Measurements from ENCODE around the gene GSE1.
"Not testable (repeated sequence)": the region's sequence is repeated elsewhere in the genome, so short reads cannot be mapped to it uniquely, and the experiment has no call there.

Gene GSE1

DNA sequence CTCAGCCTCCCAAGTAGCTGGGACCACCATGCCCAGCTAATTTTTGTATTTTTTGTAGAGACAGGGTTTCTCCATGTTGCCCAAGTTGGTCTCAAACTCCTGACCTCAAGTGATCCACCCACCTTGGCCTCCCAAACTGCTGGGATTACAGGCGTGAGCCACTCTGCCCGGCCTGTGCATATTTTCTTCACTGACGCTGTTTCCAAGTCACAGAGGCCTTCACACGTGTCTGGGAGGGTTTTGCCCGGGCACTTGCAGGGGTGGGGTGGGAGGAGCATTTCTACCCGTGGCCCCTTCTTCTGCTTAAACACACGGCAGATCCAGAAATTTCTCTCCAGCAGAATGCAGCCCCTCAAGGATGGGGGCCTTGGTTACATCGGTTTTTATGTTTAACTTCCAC lies 20.8 kb upstream of the GSE1 start:
- not testable (repeated sequence) for DNase-seq

DNA sequence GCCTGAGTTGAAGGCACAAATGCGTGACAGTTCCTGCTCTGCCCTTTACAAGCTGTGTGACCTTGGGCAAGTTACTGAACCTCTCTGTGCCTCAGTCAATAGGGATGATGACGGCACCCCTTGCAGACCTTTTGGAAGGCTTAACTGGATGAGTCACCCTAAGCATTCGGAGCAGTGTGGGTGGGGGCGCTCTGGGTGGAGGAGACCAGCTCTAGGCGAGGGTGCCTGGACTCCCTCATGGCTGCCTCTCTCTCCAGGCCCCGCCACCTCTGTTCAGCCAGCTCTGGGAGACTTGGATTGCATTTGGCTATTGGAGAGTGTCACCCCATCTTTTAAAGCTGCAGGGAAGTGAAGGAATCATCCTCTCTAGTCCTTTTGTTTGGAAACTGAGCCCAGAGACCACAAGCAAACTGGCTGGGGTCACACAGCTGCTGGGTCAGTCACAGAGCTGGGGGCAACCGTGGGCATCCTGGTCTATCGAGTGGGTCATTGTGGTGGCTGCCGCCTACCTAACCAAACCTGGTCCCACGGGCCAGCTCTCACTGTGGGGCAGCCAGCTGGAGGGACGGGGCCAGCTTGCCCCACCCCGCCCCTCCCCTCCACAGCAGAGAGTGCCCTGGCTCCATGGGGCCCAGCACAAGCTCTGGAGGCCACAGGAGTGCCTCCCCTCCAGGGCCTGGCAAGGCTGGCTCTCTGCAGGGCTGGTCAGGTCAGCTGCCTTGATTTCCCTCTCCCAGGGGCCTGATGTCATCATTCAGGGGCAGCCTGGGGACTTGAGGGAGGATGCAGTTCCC lies 20.2 kb upstream of the GSE1 start:
- DNase-seq = no peak

DNA sequence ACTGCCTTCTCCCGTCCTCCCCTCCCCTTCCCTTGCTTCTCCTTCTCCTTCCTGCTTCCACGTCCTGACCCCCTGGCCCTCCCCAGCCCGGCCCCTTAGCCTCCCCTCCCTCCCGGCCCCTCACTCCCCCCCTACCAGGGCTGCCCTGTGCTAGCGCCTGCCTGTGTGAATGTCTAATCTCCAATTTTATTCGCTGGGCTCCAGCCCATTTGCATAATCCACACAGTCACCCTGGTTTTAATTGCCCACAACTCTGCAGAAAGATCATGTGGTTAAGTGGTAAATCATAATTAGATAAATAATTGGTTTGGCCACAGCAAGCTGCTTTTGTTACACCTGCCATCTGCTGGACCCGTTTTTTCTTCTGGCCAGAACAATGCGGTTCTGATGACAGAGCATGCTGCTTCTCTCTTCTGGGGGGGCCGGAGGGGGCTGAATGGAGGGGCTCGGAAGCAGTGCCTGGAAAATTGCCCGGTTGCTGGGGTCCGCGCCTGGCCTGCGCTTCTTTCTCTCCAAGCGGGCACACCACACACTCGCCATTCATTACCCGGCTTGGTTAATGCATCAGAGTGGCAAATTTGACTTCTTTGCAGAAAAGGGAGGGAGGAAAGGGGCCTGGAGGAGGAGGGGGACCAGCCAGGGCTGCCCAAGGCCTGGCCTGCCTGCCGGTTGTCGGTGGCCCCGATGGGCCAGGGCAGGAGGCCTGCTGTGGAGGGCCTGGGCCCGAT lies 19.5 kb upstream of the GSE1 start:
- no peak for DNase-seq

DNA sequence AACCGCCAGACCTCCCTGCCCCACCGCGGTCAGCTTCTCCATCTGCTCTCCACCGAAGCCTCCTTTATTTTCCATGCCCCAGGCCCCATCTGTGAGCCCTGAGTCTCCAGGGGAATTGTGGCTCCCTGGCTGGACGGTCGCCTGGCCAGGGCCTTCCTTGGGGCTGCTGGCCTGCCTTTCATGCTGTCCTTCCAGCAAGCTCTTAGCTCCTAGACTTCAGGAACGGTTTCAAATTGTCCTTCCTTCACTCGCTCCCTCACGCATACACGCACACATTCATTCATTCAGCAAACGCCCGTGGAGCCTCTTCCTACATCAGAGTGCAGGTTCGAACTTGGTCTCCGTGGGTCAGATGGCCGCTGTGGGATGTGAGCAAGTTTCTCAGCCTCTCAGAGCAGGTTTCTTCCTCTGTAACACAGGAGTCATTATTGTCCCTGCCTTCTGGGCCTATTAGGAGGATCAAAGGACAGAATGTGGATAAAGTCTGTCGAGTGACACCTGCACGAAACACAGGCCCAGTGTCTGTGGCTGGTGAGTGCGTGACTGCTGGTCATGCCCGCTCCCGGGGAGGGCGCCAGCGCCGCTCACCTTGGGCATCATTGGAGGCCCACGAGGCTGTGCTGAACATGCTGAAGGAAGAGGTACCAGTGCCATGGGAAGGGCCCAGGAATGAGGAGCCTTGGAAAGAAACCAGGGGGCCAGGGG lies 18.7 kb upstream of the GSE1 start:
- DNase-seq = no peak

DNA sequence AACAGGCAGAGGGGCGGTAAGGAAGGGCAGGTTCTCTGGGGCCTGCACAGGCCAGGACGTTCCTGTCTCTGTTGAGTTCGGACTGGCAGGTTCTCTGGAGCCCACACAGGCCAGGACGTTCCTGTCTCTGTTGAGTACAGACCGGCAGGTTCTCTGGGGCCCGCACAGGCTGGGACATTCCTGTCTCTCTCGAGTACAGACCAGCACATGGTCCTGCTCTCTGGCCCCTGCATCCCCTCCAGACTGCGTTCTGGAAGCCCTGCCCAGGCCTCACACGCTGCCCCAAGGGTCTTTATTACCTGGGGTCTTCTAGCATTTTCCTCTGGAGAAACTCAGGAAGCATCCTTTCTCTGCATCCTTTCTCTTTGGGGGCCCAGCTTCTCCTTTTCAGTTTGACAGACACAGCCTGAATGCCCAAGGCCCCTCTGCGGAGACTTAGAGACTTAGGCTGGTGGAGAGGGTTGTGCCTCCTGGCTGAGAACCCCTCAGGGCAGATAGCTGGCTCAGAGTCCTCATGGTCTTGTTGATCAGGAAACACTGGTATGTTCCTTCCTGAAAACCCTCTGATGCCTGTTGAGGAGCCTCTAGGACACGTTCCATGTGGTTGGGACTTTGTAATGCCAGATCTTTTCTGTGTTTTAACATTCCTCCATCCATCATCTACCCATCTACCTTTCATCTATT lies 18.0 kb upstream of the GSE1 start:
- DNase-seq = no peak

DNA sequence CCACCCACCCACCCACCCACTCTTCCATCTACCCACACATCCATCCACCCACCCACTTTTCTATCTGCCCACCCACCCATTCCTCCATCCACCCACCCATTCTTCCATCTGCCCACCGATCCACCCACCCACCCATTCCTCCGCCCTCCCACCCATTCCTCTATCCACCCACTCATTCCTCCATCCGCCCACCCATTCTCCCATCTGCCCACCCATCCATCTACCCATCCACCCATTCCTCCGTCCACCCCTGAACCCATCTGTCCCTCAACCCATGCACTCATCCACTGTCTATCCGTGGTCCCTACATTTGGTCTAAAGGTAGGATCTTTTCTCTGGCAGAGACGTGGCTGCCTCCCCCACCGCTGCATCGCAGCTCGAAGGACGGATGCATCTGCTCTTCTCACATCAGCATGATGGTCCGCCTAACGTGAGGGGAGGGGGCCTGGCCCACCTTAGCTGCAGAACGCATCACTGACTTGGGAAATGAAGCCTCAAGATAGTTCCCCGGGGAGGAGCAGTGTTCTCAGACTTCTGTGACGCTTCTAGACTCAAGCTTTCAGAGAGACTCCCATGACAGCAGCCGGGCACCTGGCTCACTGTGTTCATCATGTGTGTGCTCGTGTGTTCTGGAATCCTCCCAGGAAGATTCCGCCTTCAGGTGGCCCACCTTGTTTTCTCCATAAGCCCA lies 17.2 kb upstream of the GSE1 start:
- no peak for DNase-seq

DNA sequence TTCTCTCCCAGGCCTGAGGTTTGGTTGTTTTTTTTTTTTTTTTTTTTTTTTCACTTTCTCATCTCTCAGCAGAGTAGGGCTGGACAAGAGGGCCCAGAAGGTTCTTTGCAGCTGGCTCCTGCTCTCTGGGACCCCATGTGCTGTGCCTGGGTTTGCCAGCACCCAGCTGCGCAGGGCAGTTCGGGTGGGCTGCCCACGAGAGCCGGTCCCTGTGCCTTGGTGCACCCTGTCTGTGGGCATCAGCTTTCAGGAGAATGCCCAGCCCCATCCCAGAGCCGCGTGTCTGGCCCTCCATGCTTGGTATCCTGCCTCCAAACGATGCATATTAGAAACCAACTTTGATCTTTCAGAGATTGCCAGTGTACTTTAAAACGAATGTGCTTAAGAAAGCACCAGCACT lies 15.0 kb upstream of the GSE1 start:
- no peak for DNase-seq

DNA sequence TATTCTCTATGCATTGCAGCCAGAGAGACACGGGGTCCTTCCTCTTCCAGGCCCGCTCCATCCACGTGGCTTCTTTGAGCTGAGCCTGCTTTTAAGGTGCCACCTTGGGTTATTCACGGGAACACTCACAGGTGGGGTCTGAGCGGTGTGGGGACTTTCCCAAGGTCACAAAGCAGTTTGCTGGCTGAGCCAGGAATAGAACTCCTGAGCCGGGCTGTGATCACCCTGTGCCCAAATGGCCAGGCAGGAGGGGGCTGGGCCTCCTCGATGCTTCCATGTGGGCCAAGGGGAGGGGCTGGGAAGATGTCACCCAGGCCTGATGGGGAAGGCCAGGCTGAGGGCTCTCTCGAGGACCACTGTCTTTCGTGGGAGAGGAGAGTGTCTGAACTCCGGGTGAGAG lies 13.0 kb upstream of the GSE1 start:
- no peak for DNase-seq

DNA sequence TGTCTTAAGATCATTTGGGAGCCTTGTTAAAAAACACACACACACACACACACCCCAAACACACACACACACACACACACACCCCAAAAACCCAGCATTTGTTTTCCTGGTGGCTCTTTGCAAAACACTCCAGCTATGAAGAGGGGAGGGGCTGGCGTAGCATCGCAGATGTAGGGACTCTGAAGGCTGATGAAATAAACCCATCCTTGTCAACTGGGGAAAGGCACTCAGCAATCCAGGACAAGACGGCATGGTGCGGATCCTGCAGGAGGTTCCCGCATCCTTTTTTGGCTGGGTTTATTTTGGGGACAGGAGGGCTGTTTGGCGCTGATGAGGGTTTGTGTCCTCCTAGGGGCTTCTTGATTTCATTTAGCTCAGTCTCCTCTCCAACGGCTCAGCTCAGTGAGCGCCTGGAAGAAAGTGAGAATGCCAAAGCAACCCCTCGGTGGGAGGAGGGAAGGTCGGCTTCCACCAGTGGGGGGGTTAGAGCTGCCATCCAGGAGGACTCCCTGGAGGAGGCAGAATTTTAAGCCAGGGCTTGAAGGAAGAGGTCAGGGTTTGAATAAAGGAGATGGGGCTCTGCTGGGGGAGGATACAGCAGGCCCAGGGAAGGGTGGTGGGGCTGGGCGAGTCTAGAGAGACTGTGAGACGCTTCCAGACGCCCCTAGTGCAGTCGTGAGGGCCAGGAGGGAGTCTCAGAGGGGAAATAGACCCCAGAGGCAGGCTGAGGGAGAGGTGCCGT lies 12.4 kb upstream of the GSE1 start:
- DNase-seq = no peak

DNA sequence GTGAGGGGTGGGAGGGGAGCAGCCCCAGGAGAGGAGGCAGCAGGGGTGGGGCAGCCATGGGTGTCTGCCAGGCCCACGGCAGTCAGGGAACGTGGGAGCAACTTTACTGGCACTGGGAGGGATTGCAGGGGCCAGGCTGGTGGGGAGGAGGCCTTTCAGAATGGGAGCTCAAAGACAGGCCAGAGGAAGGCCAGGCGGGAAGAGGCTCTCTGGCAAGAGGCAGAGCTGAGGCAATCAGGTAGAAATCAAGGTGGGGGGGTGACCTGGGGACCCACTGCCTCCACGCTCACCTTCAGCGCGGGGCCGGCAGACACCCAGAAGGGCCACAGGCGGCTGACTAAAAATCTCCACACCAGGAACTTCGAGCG lies 11.9 kb upstream of the GSE1 start:
- no peak for DNase-seq

DNA sequence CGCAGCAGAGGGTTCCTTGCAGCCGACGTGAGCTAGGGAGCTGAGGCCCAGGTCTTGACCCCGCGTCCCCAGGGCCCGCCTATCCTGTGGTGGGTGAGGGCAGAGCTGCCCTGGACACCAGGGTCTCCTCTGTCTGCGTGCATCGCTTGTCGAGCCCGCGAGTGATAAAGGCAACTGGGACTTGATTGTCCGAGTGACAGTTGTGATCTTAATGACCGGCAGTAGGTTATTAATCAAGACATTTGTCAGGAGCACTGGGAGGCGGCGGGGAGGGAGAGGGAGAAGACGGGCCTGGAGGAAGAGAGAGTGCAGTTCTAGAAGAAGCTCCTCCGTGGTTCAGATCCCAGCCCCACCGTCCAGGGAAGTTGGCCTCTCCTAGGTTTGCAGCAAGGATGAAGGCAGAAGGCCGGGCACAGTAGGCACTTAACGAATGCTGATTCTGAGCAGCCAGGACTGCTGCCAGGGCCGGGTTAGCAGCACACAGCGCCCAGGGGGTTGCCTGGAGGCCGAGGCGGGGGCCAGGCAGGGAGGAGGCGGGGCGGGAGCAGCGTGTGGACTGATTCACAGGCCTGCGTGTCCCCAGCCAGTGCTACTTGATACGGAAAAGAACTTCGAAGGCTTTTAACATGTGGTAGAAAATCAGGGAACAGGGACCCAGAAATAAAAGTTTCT lies 11.3 kb upstream of the GSE1 start:
- DNase-seq = no peak

DNA sequence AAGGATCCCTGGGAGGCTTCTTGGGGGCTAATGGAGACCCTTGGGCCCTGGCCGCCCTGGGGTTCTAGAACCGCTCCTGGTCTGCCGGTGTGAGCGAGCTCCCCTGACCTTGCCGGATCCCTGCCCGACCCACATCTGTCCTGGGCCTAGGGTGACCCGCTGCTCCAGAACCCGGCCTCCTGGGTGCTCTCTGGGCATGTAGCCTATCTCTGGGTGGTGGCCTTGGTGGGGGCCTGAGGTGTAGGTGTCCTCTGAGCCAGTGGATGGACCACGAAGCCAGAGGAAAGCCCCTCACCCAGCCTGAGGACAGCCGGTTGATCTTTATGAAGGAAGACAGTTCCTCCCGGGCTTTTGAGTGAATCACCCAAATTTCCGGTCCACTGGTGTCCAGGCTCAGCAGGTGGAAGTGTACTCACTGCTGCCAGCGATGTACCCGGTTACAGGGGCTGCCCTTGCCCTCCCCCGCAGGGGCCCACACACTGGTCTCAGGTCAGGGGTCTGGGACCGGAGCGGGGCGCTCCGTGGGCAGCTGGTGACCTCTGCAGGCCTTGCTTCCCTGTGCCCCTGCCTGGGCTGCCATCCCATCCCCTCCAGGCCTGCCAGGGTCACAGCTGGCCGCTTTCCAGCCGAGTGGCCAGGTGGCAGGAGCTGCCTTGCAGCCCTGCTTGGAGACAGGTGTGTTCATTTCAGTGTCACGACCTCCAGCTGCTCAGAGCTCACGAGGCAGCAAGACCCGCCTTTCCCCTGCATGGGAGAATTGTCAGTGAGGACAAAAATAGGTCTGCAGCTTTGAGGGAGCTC lies 10.5 kb upstream of the GSE1 start:
- DNase-seq = no peak

DNA sequence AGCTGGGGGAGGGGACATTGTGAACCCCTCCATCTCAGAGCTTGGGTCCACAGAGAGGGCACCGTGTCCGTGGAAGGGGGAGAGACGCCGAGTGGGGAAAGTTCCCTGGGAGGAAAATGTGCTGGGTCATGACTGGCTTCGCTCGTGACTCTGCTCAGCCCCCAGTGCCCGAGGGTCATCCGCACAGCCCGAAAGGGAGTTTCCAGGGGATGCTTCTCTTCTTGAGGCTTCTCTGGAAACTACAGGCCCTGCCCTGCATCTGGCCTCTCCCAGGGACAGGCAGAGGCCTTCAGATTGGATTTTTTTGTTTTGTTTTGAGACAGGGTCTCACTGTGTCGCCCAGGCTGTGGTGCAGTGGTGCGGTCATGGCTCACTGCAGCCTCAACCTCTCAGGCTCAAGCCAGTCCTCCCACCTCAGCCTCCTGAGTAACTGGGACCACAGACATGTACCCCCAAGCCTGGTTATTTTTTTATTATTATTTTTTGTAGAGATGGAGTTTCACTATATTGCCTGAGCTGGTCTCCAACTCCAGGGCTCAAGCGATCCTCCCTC lies 9.8 kb upstream of the GSE1 start:
- DNase-seq = no peak

DNA sequence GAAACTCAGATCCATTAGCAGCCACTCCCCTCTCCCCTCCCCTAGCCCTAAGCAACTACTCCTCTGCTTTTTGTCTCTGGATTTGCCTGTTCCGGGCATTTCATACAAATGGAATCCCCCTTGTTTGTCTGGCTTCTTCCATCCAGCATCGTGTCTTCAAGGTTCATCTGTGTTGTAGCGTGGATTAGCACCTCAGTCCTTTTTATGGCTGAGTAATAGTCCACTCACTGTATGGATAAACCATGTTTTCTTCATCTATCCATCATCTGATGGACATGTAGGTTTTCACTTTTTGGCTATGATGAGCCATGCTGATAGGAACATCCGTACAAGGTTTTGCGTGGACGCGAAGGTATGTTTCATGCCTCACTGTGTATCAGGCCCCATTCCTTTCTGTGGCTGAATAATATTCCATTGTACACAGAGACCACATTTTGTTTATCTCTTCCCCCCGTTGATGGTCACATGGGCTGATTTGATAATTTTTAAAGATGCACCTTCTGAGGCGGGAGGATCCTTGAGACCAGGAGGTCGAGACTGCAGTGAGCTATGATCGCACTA lies 8.9 kb upstream of the GSE1 start:
- no peak for DNase-seq

DNA sequence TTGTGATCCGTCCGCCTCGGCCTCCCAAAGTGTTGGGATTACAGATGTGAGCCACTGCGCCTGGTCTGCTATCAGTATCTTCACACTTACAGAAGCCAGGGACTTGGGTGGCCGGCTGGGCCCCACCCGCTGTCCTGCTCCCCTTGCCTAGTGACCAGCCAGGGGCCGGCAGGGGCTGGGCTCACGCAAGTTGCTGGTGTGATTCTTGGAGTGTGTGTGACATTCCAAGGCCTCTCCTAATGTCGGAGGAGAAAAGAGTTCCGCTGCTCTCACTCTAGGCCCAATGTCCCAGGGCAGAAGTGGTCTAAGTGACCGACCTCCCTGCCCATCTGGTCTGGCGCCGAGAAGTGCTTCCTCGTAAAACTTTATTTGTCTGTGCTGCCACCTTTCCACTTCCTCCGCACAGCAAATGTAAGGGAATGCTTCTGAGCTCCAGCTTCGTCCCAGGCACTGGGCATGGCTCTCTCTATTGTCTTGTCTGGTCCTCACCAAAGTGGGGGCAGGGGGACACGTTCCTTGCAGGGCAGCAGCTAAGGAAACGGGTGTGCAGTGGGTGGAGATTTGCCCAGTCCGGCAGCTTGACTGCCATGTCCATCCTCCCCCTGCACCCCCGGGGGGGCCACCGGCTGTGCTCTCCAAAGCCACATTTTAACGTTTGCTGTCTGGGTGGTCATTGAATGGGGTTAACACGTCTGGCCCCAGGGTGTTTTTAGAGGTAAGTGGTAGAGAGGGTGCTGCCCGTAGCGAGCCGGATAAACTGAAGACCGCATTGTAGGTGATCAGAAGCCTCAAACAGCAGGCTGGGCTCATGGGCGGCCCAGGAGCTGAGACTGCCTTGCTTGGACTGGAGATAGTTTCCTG lies 7.8 kb upstream of the GSE1 start:
- DNase-seq = no peak

DNA sequence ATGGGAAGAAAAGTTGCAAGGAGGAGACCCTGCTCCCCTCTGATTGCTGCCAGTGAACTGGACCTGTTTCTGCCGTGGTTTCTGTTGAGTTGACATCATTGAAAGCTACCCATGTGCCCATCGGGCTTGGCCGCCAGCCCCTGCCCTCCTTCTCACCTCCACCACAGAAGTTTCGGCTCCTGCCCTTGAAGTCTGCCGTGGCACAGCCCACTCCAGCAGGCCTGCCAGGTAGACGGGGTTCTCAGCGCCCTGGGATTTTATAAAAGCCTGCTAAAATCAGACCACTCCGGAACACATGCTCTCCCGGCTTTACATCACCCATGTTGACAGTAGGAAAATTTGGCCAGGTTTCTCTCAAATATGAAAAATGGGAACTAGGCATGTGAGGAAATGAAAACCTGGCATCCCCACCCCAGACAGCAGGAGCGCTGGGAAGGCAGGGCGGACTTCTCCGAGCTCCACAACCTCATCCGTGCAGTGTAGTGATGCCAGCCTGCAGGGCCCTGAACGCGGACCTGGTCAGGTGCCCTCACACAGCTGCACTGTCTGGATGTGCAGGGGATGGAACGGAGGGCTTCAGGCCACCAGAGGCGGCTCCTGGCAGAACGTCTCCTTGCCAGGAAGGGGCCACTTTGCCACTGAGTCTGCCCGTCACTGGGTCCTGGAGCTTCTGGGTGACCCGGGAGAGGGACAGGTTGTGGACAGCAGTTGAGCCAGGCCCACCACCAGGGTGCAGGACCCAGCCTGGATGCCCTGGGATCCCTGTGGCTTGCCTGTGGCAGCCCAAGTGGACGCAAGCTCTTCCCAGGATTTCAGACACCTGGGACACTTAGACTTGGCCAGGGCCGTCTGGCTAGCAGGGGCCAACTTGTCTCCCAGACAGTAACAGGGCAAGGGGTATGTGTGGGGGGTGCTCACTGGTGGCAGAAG lies 6.9 kb upstream of the GSE1 start:
- DNase-seq = no peak

DNA sequence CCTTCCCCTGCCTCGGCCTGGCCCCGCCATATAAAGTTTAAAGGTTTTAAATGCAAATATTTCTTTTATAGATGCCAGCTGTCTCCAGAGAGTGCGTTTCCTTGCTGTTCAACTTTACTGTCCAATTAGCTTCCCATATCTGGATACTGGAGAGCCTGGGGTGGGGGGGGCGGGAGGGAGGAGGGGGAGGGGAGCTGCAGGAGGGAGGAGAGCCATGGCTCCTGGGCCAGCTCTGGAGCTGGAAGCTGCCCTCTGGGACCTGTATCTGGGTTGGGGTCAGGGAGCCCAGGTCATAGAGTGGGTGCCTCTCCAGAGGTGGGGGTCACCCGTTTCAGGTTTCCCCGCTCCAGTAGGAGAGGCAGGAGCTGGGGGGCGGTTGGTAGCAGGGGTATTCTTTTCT lies 6.2 kb upstream of the GSE1 start:
- DNase-seq = no peak

DNA sequence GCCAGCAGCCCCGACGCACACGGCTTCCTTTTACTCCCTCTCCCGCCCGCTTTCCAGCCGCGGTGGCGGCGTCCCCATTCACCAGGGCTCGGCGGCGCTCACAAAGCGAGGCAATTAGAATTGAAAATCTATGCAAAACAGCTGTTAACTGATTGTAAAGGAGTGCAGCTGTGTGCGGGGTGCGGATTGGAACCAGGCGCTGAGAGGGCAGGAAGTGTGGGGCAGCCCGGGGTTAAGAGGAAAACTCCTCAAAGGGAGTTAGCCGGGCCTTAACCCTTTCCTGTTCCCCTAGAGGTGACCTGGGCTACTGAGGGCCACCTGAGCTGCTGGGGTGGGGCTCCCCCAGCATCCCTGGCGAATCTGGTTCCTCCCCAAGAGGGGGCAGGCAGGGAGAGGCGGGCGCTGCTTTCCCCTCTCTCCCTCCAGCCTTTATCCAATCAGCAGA lies 5.8 kb upstream of the GSE1 start:
- DNase-seq = no peak

Data from T-helper 2 cell (primary cell).